ENCODE results near the gene SPATS2.
A peak's percentile ranks its signal among the peaks of the same experiment; 100 is the strongest.

Gene SPATS2

DNA sequence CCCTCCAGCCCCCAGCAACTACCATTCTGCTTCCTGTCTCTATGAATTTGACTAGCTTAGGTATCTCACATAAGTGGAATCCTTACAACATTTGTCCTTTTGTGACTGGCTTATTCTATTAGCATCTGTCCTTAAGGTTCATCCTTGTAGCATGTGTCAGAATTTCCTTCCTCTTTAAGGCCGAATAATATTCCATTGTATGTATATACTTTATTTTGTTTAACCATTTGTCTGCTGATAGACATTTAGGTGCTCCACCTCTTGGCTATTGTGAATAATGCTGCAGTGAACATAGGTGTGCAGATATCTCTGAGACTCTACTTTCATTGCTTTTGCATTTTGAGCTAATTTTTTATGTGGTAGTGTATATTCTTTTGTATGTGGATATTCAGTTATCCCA lies 75.7 kb downstream of the SPATS2 start:
- no peak for TF ChIP-seq CTCF (IDR thresholded peaks at IDR 0.05; ENCODE audit: low read depth, low read length)
- Histone ChIP-seq H3K27me3 (ENCODE audit: insufficient read depth, low read depth, severe bottlenecking) (no peaks in the 10 kb centered on the region), H3K9me3 (ENCODE audit: severe bottlenecking) (peaks cover 6% of the 10 kb centered on the region), H3K27ac (no peak overlapping the region), H3K4me3 (ENCODE audit: low read depth, low read length) (no peak overlapping the region), H3K36me3 (no peaks in the 10 kb centered on the region)
- DNase-seq: no peak

- no peaks in the 10 kb centered on the region for H3K36me3 ChIP-seq
- TF ChIP-seq CTCF (IDR thresholded peaks at IDR 0.05; ENCODE audit: low read depth, low read length): no peak
These were observed 79.3 kb downstream of the SPATS2 start for GRCh38 chr12:49446571-49446970.

DNA sequence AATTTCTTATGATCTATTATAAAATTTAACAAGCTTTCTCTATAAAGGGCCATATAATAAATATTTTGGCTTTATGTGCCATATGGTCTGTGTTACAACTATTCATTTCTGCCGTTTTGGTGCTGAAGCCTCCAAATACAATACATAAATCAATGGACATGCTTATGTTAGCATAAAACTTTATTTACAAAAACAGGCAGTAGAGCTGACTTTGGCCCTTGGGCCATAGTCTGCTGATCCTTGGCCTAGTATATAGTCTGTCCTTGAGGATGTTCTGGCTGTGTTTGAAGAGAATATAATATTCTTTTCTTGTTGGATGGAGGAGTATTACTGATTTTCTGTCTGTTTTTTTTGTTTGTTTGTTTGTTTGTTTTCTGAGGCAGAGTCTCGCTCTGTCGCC lies 81.6 kb downstream of the SPATS2 start:
- no peak for DNase-seq
- no peak overlapping the region for H3K27ac ChIP-seq
- H3K36me3 ChIP-seq: no peaks in the 10 kb centered on the region
- no peak overlapping the region for H3K4me3 ChIP-seq (ENCODE audit: low read depth, low read length)
- no peaks in the 10 kb centered on the region for H3K27me3 ChIP-seq (ENCODE audit: insufficient read depth, low read depth, severe bottlenecking)
- H3K9me3 ChIP-seq (ENCODE audit: severe bottlenecking): peaks cover 6% of the 10 kb centered on the region
- no peak for TF ChIP-seq CTCF (IDR thresholded peaks at IDR 0.05; ENCODE audit: low read depth, low read length)

More at GRCh38 chr12:49446571-49446970, 79.3 kb downstream of the SPATS2 start:
- DNase-seq: peak; percentile 40
- no peak overlapping the region for H3K27ac ChIP-seq
- no peak overlapping the region for H3K4me3 ChIP-seq (ENCODE audit: low read depth, low read length)
- no peaks in the 10 kb centered on the region for H3K27me3 ChIP-seq (ENCODE audit: insufficient read depth, low read depth, severe bottlenecking)
- H3K9me3 ChIP-seq (ENCODE audit: severe bottlenecking): peaks cover 6% of the 10 kb centered on the region

DNA sequence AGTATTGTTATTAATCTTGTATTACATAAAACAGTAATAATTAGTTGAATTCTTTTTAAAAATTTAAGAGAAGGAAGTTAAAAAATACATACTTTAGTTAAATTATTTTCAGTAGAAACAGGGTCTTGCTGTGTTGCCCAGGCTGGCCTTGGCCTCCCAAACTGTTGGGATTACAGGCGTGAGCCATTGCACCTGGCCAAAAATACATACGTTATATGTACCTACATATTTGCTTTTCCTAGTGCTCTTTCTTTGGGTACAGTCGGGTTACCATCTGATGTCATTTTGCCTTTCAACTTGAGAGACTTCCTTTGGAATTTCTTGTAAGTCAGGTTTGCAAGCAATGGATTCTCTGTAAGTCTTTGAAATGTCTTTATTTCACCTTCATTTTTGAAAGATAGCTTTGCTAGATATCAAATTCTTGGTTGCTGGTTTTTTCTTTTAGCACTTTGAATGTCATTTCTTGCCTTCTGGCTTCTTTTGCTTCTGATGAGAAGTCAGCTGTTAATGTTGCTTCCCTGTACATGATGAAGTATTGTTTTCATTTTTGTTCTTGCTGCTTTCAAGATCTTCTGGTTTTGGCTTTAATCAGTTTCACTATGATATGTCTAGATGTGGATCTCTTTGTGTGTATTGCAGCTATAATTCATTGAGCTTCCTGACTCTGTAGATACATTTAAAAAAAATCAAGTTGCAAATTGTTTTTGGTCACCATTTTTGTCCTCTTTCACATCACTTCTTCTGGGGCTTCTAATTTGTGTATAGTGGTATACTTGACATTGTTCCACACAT lies 84.4 kb downstream of the SPATS2 start:
- Histone ChIP-seq H3K9me3 (ENCODE audit: severe bottlenecking) (peaks cover 6% of the 10 kb centered on the region), H3K27me3 (ENCODE audit: insufficient read depth, low read depth, severe bottlenecking) (no peaks in the 10 kb centered on the region), H3K36me3 (no peaks in the 10 kb centered on the region; the same call in 1 of the 2 replicates), H3K4me3 (ENCODE audit: low read depth, low read length) (no peak overlapping the region), H3K27ac (no peak overlapping the region)
- no peak for DNase-seq
- TF ChIP-seq CTCF (IDR thresholded peaks at IDR 0.05; ENCODE audit: low read depth, low read length): no peak

DNA sequence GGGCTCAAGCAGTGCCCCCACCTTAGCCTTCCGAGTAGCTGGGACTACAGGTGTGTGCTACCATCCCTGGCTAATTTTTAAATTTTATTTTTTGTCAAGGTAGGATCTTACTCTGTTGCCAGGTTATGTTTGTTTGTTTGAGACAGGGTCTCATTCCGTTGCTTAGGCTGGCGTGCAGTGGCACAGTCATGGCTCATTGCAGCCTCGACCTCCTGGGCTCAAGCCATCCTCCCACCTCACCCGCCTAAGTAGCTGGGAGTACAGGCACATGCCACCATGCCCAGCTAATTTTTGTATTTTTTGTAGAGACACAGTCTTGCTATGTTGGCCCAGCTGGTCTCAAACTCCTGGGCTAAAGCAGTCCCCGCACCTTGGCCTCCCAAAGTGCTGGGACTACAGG lies 88.2 kb downstream of the SPATS2 start:
- no peak overlapping the region for H3K4me3 ChIP-seq (ENCODE audit: low read depth, low read length)
- H3K27me3 ChIP-seq (ENCODE audit: insufficient read depth, low read depth, severe bottlenecking): no peaks in the 10 kb centered on the region
- TF ChIP-seq CTCF (IDR thresholded peaks at IDR 0.05; ENCODE audit: low read depth, low read length): no peak
- no peak for DNase-seq
- H3K9me3 ChIP-seq (ENCODE audit: severe bottlenecking): no peaks in the 10 kb centered on the region
- H3K36me3 ChIP-seq: no peaks in the 10 kb centered on the region; the same call in 1 of the 2 replicates
- no peak overlapping the region for H3K27ac ChIP-seq
